HepG2 (cell line): ENCODE measurements around the gene NUDT17. TPM values are rescaled to one million over a fixed set of nuclear protein-coding genes. Genes with fewer than 3 reads are reported as not detected.

ENCODE experiments used
- HHEX ChIP-seq: IDR thresholded peaks from 2 replicates; pipeline ENCODE4 v1.6.1; 2016; ENCODE audit warnings: control low read depth
- NCOA5 ChIP-seq: sonication (generic); formaldehyde crosslinking; IDR thresholded peaks from 2 replicates; pipeline ENCODE4 v1.4.0; 2020; ENCODE audit warnings: missing genetic modification reagents
- PBX2 ChIP-seq: IDR thresholded peaks from 2 replicates; pipeline ENCODE4 v1.6.1; 2016; ENCODE audit warnings: control low read depth
- RBM22 ChIP-seq: fragments of 200-400 bp; formaldehyde crosslinking; optimal IDR thresholded peaks from 2 replicates; pipeline ENCODE3; 2017; ENCODE audit warnings: mild to moderate bottlenecking, low read length, moderate library complexity
- REXO4 ChIP-seq: sonication (generic); formaldehyde crosslinking; IDR thresholded peaks from 2 replicates; pipeline ENCODE4 v1.8.0; 2022; ENCODE audit warnings: missing genetic modification reagents, mild to moderate bottlenecking, borderline replicate concordance
- RFX3 ChIP-seq: IDR thresholded peaks from 2 replicates; pipeline ENCODE4 v1.6.1; 2016; ENCODE audit warnings: missing biosample characterization, missing genetic modification reagents
- TBX3 ChIP-seq: fragments of 450-650 bp; IDR thresholded peaks from 2 replicates; pipeline ENCODE4 v1.6.1; 2017; ENCODE audit warnings: antibody characterized with exemption, mild to moderate bottlenecking, inconsistent platforms, borderline replicate concordance
- ZBTB21 ChIP-seq: sonication (generic); formaldehyde crosslinking; IDR thresholded peaks from 2 replicates; pipeline ENCODE4 v1.4.0; 2020; ENCODE audit warnings: missing genetic modification reagents
- ZFYVE20 ChIP-seq: sonication (generic); formaldehyde crosslinking; IDR thresholded peaks from 2 replicates; pipeline ENCODE4 v1.8.0; 2023; ENCODE audit warnings: low read depth, mild to moderate bottlenecking, moderate library complexity, missing genetic modification reagents, borderline replicate concordance
- ZHX1 ChIP-seq: sonication (generic); formaldehyde crosslinking; IDR thresholded peaks from 2 replicates; pipeline ENCODE4 v1.8.1; 2022; ENCODE audit warnings: low read depth, mild to moderate bottlenecking, missing genetic modification reagents
- ZNF234 ChIP-seq: sonication (generic); formaldehyde crosslinking; conservative IDR thresholded peaks from 2 replicates; pipeline ENCODE4 v1.5.1; 2020; ENCODE audit warnings: mild to moderate bottlenecking, missing genetic modification reagents
- ZNF337 ChIP-seq: sonication (generic); formaldehyde crosslinking; IDR thresholded peaks from 2 replicates; pipeline ENCODE4 v1.5.1; 2020; ENCODE audit warnings: missing genetic modification reagents, low read depth, mild to moderate bottlenecking, borderline replicate concordance
- ZNF589 ChIP-seq: sonication (generic); formaldehyde crosslinking; conservative IDR thresholded peaks from 2 replicates; pipeline ENCODE4 v1.8.0; 2022; ENCODE audit warnings: mild to moderate bottlenecking, moderate library complexity, missing genetic modification reagents
- ZNF703 ChIP-seq: sonication (generic); formaldehyde crosslinking; IDR thresholded peaks from 2 replicates; pipeline ENCODE4 v1.5.1; 2020; ENCODE audit warnings: missing genetic modification reagents, mild to moderate bottlenecking, moderate library complexity, borderline replicate concordance
- ZNF747 ChIP-seq: sonication (generic); formaldehyde crosslinking; IDR thresholded peaks from 2 replicates; pipeline ENCODE4 v1.8.1; 2023; ENCODE audit warnings: missing genetic modification reagents, mild to moderate bottlenecking, borderline replicate concordance
- ZSCAN20 ChIP-seq: sonication (generic); formaldehyde crosslinking; IDR thresholded peaks from 2 replicates; pipeline ENCODE4 v1.4.0; 2020; ENCODE audit warnings: missing genetic modification reagents, mild to moderate bottlenecking, borderline replicate concordance
- polyA plus RNA-seq, 8 experiments: library from polyadenylated mRNA; depleted of rRNA in 3 of 8; stranded (reverse) in 7 of 8; unstranded in 1 of 8; fragments of >200 nt; fragmentation: Illumina TruSeq in 4 of 8; extraction: Trizol in 4 of 8; gene quantifications; 2 replicates each; pipeline versions ENCODE4 v1.2.1 to v1.2.3, GENCODE V29; 2011 to 2016; ENCODE audit warnings: low read depth in 4 of 8, missing spikeins in 1 of 8, mixed read lengths in 1 of 8; ENCODE audit not compliant: insufficient read depth in 1 of 8
- total RNA-seq, 5 experiments: library from RNA; depleted of rRNA; stranded (reverse); fragments of >200 nt; fragmentation: Illumina TruSeq; extraction: Trizol; gene quantifications; 2 replicates each; pipeline ENCODE4 v1.2.3, GENCODE V29; 2016; ENCODE audit warnings: low read depth in 1 of 5
- TF ChIP-seq, protein P1 (sequence below): sonication (generic); formaldehyde crosslinking; IDR thresholded peaks from 2 replicates; pipeline ENCODE4 v1.9.0; 2022; ENCODE audit warnings: missing genetic modification reagents, mild to moderate bottlenecking, borderline replicate concordance

The NUDT17 gene
- total and polyA plus RNA-seq, 2 of the 13 experiments (the other 11 are each of a cell fraction or from before 2014, with no cell fraction given): 2.6 to 5.8 TPM

- 0 out of 2 replicates have a peak, but pooled peaks have one; percentile 28 for TF ChIP-seq ZSCAN20 (CRISPR knock-in tag)
- no peak for TF ChIP-seq ZNF337 (CRISPR knock-in tag)
- no peak for TF ChIP-seq ZBTB21 (CRISPR knock-in tag)
- no peak for TF ChIP-seq ZNF747 (CRISPR knock-in tag)
- TF ChIP-seq PBX2 (CRISPR knock-in tag): no peak
- no peak for TF ChIP-seq HHEX (CRISPR knock-in tag)
- TF ChIP-seq RFX3: no peak
- TF ChIP-seq ZNF703 (CRISPR knock-in tag): no peak
- no peak for TF ChIP-seq ZFYVE20 (CRISPR knock-in tag)
- TF ChIP-seq ZNF589 (CRISPR knock-in tag): no peak
- TF ChIP-seq ZHX1 (CRISPR knock-in tag): no peak
- TF ChIP-seq REXO4 (CRISPR knock-in tag): no peak
- no peak for TF ChIP-seq NCOA5 (CRISPR knock-in tag)
- TF ChIP-seq, protein P1, sequence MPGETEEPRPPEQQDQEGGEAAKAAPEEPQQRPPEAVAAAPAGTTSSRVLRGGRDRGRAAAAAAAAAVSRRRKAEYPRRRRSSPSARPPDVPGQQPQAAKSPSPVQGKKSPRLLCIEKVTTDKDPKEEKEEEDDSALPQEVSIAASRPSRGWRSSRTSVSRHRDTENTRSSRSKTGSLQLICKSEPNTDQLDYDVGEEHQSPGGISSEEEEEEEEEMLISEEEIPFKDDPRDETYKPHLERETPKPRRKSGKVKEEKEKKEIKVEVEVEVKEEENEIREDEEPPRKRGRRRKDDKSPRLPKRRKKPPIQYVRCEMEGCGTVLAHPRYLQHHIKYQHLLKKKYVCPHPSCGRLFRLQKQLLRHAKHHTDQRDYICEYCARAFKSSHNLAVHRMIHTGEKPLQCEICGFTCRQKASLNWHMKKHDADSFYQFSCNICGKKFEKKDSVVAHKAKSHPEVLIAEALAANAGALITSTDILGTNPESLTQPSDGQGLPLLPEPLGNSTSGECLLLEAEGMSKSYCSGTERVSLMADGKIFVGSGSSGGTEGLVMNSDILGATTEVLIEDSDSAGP (CRISPR knock-in tag): peak; percentile 79; the same call in 1 of the 2 replicates
- TF ChIP-seq ZNF234 (CRISPR knock-in tag): no peak
- TF ChIP-seq TBX3: no peak
- no peak for TF ChIP-seq RBM22
Measured at GRCh38 chr1:145891587-145892485, 46.4 kb downstream of the NUDT17 start (continued).
